Caco-2 (cell line): ENCODE results near the gene GUCA2A. TPM values are rescaled to one million over a fixed set of nuclear protein-coding genes. Genes with fewer than 3 reads are reported as not detected.

ENCODE experiments used
- BruUV-seq: library from RNA; stranded (reverse); fragments of 400-500 nt; replicated peaks from 2 replicates; lab custom pipeline; 2021; lab: Mats Ljungman, UMichigan
- CTCF ChIA-PET: fragments of 300-600 bp; sonication (Branson Sonifier 250); formaldehyde crosslinking; loops from one replicate; lab custom pipeline; 2022; ENCODE audit warnings: antibody characterized with exemption; lab: Charles Lee
- POLR2A ChIA-PET: fragments of 300-600 bp; sonication (Branson Sonifier 250); formaldehyde crosslinking; loops from one replicate; lab custom pipeline; 2022; ENCODE audit warnings: antibody characterized with exemption; lab: Charles Lee
- DNase-seq, 2 experiments: peaks; one replicate each; pipeline versions ENCODE4 v3.0.0 to v3.0.0-alpha.2; 2020 to 2022
- H3K27me3 ChIP-seq: replicated peaks from 2 replicates; pipeline ENCODE4 v1.6.0; 2011; ENCODE audit warnings: low read length; ENCODE audit not compliant: control insufficient read depth, insufficient read depth
- H3K36me3 ChIP-seq: 2 replicates; pipeline ENCODE4 v1.5.1; 2011; ENCODE audit warnings: low read length; ENCODE audit not compliant: control insufficient read depth, insufficient read depth
- H3K4me1 ChIP-seq: fragments of 250-450 bp; sonication (Bioruptor Pico); 2 replicates; pipeline ENCODE4 v1.5.1; 2020; ENCODE audit warnings: mild to moderate bottlenecking
- H3K4me3 ChIP-seq: 2 replicates; pipeline ENCODE4 v1.5.1; 2011; ENCODE audit warnings: low read depth, mild to moderate bottlenecking, control low read depth, low read length
- H3K9me3 ChIP-seq: fragments of 250-450 bp; sonication (Bioruptor Pico); 2 replicates; pipeline ENCODE4 v1.5.1; 2020; ENCODE audit warnings: mild to moderate bottlenecking, moderate library complexity
- H3K27ac Mint-ChIP-seq: one replicate; pipeline ENCODE4 v1.8.0; 2022; ENCODE audit warnings: mixed read lengths; ENCODE audit not compliant: unreplicated experiment
- H3K27me3 Mint-ChIP-seq: one replicate; pipeline ENCODE4 v1.8.0; 2022; ENCODE audit warnings: mixed read lengths; ENCODE audit not compliant: insufficient read depth, unreplicated experiment
- H3K36me3 Mint-ChIP-seq: one replicate; pipeline ENCODE4 v1.8.0; 2022; ENCODE audit warnings: mild to moderate bottlenecking, mixed read lengths; ENCODE audit not compliant: insufficient read depth, unreplicated experiment
- H3K4me1 Mint-ChIP-seq: one replicate; pipeline ENCODE4 v1.8.0; 2022; ENCODE audit warnings: low read depth, mixed read lengths; ENCODE audit not compliant: unreplicated experiment
- H3K4me3 Mint-ChIP-seq: one replicate; pipeline ENCODE4 v1.8.0; 2022; ENCODE audit warnings: mild to moderate bottlenecking, moderate library complexity, mixed read lengths; ENCODE audit not compliant: unreplicated experiment
- H3K9me3 Mint-ChIP-seq: one replicate; pipeline ENCODE4 v1.8.0; 2022; ENCODE audit warnings: mixed read lengths; ENCODE audit not compliant: unreplicated experiment
- CTCF ChIP-seq, 2 experiments: fragments of 200-600 bp in 1 of 2; IDR thresholded peaks; 1 replicate in 1 of 2; 2 replicates in 1 of 2; pipeline versions ENCODE4 v1.5.1 to v1.8.0; 2011 to 2022; ENCODE audit warnings: antibody characterized with exemption in 1 of 2, control low read depth in 1 of 2, inconsistent platforms in 1 of 2, low read depth in 1 of 2, low read length in 1 of 2, mild to moderate bottlenecking in 1 of 2, moderate library complexity in 1 of 2; ENCODE audit not compliant: insufficient read depth in 1 of 2, severe bottlenecking in 1 of 2, unreplicated experiment in 1 of 2
- intact Hi-C: fragments of 100-400 bp; cut with micrococcal nuclease; formaldehyde crosslinking; loops from one replicate; pipeline ENCODE4 v1.10.0; 2022; ENCODE audit not compliant: unreplicated experiment
- total RNA-seq: library from RNA; stranded (reverse); gene quantifications from 2 replicates; pipeline ENCODE4 v1.2.3, GENCODE V29; 2022

The GUCA2A gene
- total RNA-seq, 1 experiment from 2014 or later: 28.8 TPM

GRCh38 chr1:42145389-42145716 lies 19.2 kb downstream of the GUCA2A start:
- Histone ChIP-seq H3K4me3 (no peak overlapping the region), H3K27me3 (no peaks in the 10 kb centered on the region), H3K36me3 (no peaks in the 10 kb centered on the region; the same call in 1 of the 2 replicates), H3K9me3 (no peaks in the 10 kb centered on the region), H3K4me1 (peaks cover 6% of the 10 kb centered on the region; the same call in 1 of the 2 replicates)
- no TSS peak for BruUV-seq
- POLR2A ChIA-PET: no interaction called here
- CTCF ChIA-PET: no interaction called here
- Mint-ChIP-seq H3K4me1 (no peaks in the 10 kb centered on the region), H3K27me3 (peaks cover 7% of the 10 kb centered on the region), H3K27ac (no peak overlapping the region), H3K4me3 (no peak overlapping the region), H3K36me3 (no peaks in the 10 kb centered on the region), H3K9me3 (no peaks in the 10 kb centered on the region)
- TF ChIP-seq CTCF (IDR thresholded peaks at IDR 0.05; ENCODE audit: insufficient read depth in 1 of 2, low read depth in 1 of 2, low read length in 1 of 2, severe bottlenecking in 1 of 2, unreplicated experiment in 1 of 2): no peak
- DNase-seq: no peak
- intact Hi-C loops: no loop called here

GRCh38 chr1:42144711-42145388 lies 19.7 kb downstream of the GUCA2A start:
- no peak for TF ChIP-seq CTCF (IDR thresholded peaks at IDR 0.05; ENCODE audit: insufficient read depth in 1 of 2, low read depth in 1 of 2, low read length in 1 of 2, severe bottlenecking in 1 of 2, unreplicated experiment in 1 of 2)
- no peaks in the 10 kb centered on the region; the same call in 1 of the 2 replicates for H3K36me3 ChIP-seq
- H3K27me3 ChIP-seq: no peaks in the 10 kb centered on the region
- CTCF ChIA-PET: no interaction called here
- BruUV-seq: no TSS peak
- no peaks in the 10 kb centered on the region for H3K9me3 ChIP-seq
- Mint-ChIP-seq H3K4me1 (no peaks in the 10 kb centered on the region), H3K36me3 (no peaks in the 10 kb centered on the region), H3K4me3 (no peak overlapping the region), H3K27me3 (peaks cover 4% of the 10 kb centered on the region), H3K27ac (no peak overlapping the region), H3K9me3 (no peaks in the 10 kb centered on the region)
- peaks cover 6% of the 10 kb centered on the region; the same call in 1 of the 2 replicates for H3K4me1 ChIP-seq
- intact Hi-C loops: no loop called here
- no peak overlapping the region for H3K4me3 ChIP-seq
- POLR2A ChIA-PET: no interaction called here
- DNase-seq: no peak

DNA sequence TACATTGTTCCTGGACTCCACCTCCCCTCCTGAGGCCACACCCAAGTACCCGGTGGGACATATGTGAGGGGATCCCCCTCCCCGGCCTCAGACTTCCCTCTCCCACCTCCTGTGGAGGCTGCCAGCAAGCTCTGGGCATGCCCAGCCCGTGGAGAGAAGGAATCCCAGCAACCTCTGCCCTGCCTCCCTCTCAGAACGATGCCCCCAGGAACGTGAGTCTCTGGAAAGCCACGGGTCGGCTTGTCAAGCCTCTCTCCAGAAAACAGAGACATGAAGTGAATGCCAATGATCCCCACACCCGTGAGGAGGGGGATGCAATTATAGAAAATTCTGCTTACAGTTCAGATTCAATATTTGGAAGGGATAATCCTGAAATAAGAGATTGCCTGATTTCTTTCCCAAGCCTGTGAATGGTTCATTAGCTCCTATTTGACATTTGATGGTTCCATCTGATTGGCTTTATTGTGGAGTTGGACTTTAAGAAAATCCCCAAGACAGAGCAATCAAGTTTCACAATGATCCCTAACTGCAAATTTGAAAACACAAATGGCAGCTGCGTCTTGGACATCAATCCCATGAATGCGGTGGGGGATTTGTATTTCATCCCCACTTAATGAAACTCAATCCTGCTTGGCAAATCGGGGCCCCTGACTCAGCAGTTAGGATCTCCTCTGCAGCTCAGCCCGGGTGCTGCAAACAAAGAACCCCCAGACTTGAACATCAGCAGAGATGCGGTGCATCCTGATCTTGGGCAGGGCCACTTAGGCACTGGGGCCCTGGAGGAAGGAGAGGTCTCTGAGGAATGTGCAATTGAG lies 20.4 kb downstream of the GUCA2A start:
- Histone ChIP-seq H3K4me3 (no peak overlapping the region), H3K27me3 (no peaks in the 10 kb centered on the region), H3K4me1 (peaks cover 6% of the 10 kb centered on the region; the same call in 1 of the 2 replicates), H3K9me3 (no peaks in the 10 kb centered on the region), H3K36me3 (no peaks in the 10 kb centered on the region; the same call in 1 of the 2 replicates)
- no TSS peak for BruUV-seq
- ChIA-PET CTCF (no interaction called here), POLR2A (no interaction called here)
- H3K27me3 Mint-ChIP-seq: peaks cover 4% of the 10 kb centered on the region
- no peak for DNase-seq
- no peak for TF ChIP-seq CTCF (IDR thresholded peaks at IDR 0.05; ENCODE audit: insufficient read depth in 1 of 2, low read depth in 1 of 2, low read length in 1 of 2, severe bottlenecking in 1 of 2, unreplicated experiment in 1 of 2)
- no peaks in the 10 kb centered on the region for H3K36me3 Mint-ChIP-seq
- intact Hi-C loops: no loop called here
- no peaks in the 10 kb centered on the region for H3K9me3 Mint-ChIP-seq
- no peak overlapping the region for H3K27ac Mint-ChIP-seq
- H3K4me3 Mint-ChIP-seq: no peak overlapping the region
- no peaks in the 10 kb centered on the region for H3K4me1 Mint-ChIP-seq
